OCI-LY3 (cell line): ENCODE data around the gene KIF6.

Source experiments
- EZH2phosphoT487 ChIP-seq: fragments of 200-600 bp; shearing (Covaris generic); IDR thresholded peaks from 2 replicates; pipeline ENCODE4 v1.6.1; 2018; ENCODE audit warnings: antibody characterized with exemption, mixed run types, low read depth
- TF ChIP-seq, protein P1 (sequence below): fragments of 200-600, 300-600 bp; sonication (generic); IDR thresholded peaks from 2 replicates; pipeline ENCODE4 v1.5.1; 2014; ENCODE audit warnings: antibody characterized with exemption, low read length, low read depth

DNA sequence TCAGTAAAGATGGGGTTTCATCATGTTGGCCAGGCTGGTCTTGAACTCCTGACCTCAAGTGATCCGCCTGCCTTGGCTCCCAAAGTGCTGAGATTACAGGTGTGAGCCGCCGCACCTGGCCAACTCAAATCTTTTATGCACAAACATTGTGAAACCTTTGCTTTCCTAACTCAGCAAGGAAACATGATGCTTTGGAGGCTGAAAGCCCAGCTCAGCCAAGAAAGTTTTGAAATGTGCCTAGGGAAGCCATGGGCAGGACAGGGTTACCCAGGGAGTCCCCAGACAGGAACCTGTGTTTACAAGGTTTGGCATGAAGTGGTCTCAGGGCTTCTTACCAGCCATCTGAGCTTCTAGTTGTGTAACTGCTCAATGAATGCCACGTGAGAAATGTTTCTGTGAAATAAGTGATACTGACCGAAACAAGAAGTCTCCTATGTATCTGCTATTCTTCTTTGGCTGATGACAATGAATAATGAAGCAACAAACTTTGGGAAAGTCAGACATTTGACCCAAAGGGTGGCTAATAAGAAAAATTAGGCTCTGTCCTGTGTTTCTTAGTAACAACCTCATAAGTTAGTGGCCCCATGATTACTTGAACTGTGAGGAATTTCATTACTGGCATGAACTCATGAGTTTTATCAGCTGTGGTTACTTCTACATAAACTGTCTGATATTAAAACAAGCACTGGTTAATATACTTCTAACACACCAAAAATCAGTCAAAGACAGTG is 163.5 kb downstream of the KIF6 start:
- TF ChIP-seq, protein P1, sequence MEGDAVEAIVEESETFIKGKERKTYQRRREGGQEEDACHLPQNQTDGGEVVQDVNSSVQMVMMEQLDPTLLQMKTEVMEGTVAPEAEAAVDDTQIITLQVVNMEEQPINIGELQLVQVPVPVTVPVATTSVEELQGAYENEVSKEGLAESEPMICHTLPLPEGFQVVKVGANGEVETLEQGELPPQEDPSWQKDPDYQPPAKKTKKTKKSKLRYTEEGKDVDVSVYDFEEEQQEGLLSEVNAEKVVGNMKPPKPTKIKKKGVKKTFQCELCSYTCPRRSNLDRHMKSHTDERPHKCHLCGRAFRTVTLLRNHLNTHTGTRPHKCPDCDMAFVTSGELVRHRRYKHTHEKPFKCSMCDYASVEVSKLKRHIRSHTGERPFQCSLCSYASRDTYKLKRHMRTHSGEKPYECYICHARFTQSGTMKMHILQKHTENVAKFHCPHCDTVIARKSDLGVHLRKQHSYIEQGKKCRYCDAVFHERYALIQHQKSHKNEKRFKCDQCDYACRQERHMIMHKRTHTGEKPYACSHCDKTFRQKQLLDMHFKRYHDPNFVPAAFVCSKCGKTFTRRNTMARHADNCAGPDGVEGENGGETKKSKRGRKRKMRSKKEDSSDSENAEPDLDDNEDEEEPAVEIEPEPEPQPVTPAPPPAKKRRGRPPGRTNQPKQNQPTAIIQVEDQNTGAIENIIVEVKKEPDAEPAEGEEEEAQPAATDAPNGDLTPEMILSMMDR, result no peak
- no peak for TF ChIP-seq EZH2phosphoT487
